OCI-LY1 (cell line): ENCODE measurements around the gene LDLRAD4.

Experiments
- H2AFZ ChIP-seq: fragments of 200-600 bp; sonication (generic), shearing (Covaris generic); 2 replicates; pipeline ENCODE4 v1.6.0; 2014; ENCODE audit warnings: antibody characterized with exemption, mild to moderate bottlenecking, low read length
- H3F3A ChIP-seq: fragments of 200-600 bp; sonication (generic), shearing (Covaris generic); 2 replicates; pipeline ENCODE4 v1.6.0; 2014; ENCODE audit warnings: mild to moderate bottlenecking, antibody characterized with exemption, low read length, moderate library complexity; ENCODE audit not compliant: insufficient read depth
- H3K27ac ChIP-seq: fragments of 200-600 bp; sonication (generic); 2 replicates; pipeline ENCODE4 v1.5.1; 2014; ENCODE audit warnings: low read length, mixed run types, mild to moderate bottlenecking, low read depth; ENCODE audit not compliant: poor library complexity, severe bottlenecking
- H3K27me3 ChIP-seq: fragments of 200-600 bp; sonication (generic); 2 replicates; pipeline ENCODE4 v1.6.0; 2014; ENCODE audit warnings: antibody characterized with exemption, mild to moderate bottlenecking, low read length, moderate library complexity; ENCODE audit not compliant: insufficient read depth
- H3K36me3 ChIP-seq: fragments of 200-600 bp; sonication (generic); 2 replicates; pipeline ENCODE4 v1.6.1; 2014; ENCODE audit warnings: mild to moderate bottlenecking, antibody characterized with exemption, low read length, moderate library complexity, mixed read lengths; ENCODE audit not compliant: insufficient read depth
- H3K4me1 ChIP-seq: fragments of 200-600 bp; sonication (generic); 2 replicates; pipeline ENCODE4 v1.5.1; 2014; ENCODE audit warnings: mild to moderate bottlenecking, low read length, moderate library complexity; ENCODE audit not compliant: insufficient read depth, severe bottlenecking
- H3K4me2 ChIP-seq: fragments of 200-600 bp; sonication (generic), shearing (Covaris generic); 2 replicates; pipeline ENCODE4 v1.6.1; 2014; ENCODE audit warnings: low read length
- H3K4me3 ChIP-seq: fragments of 200-600 bp; sonication (generic); 2 replicates; pipeline ENCODE4 v1.5.1; 2014; ENCODE audit warnings: low read length, low read depth, mild to moderate bottlenecking, mixed read lengths; ENCODE audit not compliant: poor library complexity, severe bottlenecking
- H3K79me2 ChIP-seq: fragments of 200-600 bp; shearing (Covaris generic); 2 replicates; pipeline ENCODE4 v1.6.1; 2016; ENCODE audit warnings: mixed run types, low read length, mixed read lengths; ENCODE audit not compliant: insufficient read depth
- H3K9ac ChIP-seq: fragments of 200-600 bp; sonication (generic), shearing (Covaris generic); 2 replicates; pipeline ENCODE4 v1.6.1; 2014; ENCODE audit warnings: mild to moderate bottlenecking, low read length, mixed read lengths
- H3K9me2 ChIP-seq: fragments of 200-600 bp; sonication (generic), shearing (Covaris generic); 2 replicates; pipeline ENCODE4 v1.6.1; 2014; ENCODE audit warnings: low read depth, mild to moderate bottlenecking, low read length, mixed read lengths
- H3K9me3 ChIP-seq: fragments of 200-600 bp; shearing (Covaris generic); 2 replicates; pipeline ENCODE4 v1.6.1; 2014; ENCODE audit warnings: low read length, mixed read lengths
- H4K20me1 ChIP-seq: fragments of 200-600 bp; sonication (generic), shearing (Covaris generic); 2 replicates; pipeline ENCODE4 v1.6.0; 2016; ENCODE audit warnings: mild to moderate bottlenecking, low read length; ENCODE audit not compliant: insufficient read depth
- EZH2 ChIP-seq: fragments of 200-600 bp; sonication (generic), shearing (Covaris generic); IDR thresholded peaks from 2 replicates; pipeline ENCODE4 v1.8.0; 2017; ENCODE audit warnings: borderline replicate concordance, mixed run types, mild to moderate bottlenecking, antibody characterized with exemption, low read length, moderate library complexity, mixed read lengths
- TF ChIP-seq, protein P1 (sequence below): fragments of 200-600 bp; sonication (generic), shearing (Covaris generic); IDR thresholded peaks from 2 replicates; pipeline ENCODE4 v1.5.1; 2017; ENCODE audit warnings: mild to moderate bottlenecking, antibody characterized with exemption, low read length, moderate library complexity, mixed read lengths

Gene LDLRAD4

DNA sequence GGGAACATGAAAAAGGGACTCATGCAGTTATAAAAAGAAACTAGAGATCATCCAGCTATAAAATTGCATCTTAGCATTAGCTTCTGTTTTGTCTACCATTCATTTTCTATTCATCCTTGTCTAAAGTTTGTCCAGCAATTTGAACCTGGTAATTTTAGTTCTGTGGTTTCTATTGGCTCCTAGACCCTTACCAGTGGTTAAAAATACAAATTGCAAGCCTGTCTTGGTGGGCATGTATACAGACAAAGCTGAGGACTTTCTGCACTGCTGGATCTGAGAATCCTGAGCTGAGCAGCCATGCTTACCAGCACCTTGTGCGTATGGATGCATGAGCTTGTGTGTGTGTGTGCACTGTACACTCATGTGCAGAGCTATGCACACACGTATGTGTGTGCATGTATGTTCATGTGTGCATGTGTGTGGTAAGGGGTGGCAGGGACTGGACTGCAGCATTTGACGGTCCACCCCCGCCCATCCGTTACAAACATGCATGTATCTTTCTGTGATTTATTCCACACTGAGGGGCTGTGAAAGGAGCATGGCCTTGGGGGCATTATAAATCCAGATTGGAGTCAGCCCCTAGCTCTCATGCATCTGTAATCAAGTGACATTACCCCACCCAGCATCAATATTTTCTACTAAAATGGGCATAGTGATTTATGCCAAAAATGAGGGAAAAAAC is 363.1 kb downstream of the LDLRAD4 start:
- peak overlapping the region; percentile 15 for H3K27ac ChIP-seq
- H2AFZ ChIP-seq = no peak overlapping the region
- H3K9ac ChIP-seq = no peak overlapping the region
- TF ChIP-seq, protein P1, sequence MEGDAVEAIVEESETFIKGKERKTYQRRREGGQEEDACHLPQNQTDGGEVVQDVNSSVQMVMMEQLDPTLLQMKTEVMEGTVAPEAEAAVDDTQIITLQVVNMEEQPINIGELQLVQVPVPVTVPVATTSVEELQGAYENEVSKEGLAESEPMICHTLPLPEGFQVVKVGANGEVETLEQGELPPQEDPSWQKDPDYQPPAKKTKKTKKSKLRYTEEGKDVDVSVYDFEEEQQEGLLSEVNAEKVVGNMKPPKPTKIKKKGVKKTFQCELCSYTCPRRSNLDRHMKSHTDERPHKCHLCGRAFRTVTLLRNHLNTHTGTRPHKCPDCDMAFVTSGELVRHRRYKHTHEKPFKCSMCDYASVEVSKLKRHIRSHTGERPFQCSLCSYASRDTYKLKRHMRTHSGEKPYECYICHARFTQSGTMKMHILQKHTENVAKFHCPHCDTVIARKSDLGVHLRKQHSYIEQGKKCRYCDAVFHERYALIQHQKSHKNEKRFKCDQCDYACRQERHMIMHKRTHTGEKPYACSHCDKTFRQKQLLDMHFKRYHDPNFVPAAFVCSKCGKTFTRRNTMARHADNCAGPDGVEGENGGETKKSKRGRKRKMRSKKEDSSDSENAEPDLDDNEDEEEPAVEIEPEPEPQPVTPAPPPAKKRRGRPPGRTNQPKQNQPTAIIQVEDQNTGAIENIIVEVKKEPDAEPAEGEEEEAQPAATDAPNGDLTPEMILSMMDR = no peak
- TF ChIP-seq EZH2 = no peak
- H3K27me3 ChIP-seq = no peaks in the 10 kb centered on the region
- no peaks in the 10 kb centered on the region for H3K9me2 ChIP-seq
- no peaks in the 10 kb centered on the region for H3K36me3 ChIP-seq
- H3K4me1 ChIP-seq = peaks cover 65% of the 10 kb centered on the region
- no peak overlapping the region for H3K4me2 ChIP-seq
- no peaks in the 10 kb centered on the region for H4K20me1 ChIP-seq
- H3K4me3 ChIP-seq = no peak overlapping the region
- no peaks in the 10 kb centered on the region for H3K79me2 ChIP-seq
- no peaks in the 10 kb centered on the region for H3K9me3 ChIP-seq
- H3F3A ChIP-seq = no peaks in the 10 kb centered on the region

DNA sequence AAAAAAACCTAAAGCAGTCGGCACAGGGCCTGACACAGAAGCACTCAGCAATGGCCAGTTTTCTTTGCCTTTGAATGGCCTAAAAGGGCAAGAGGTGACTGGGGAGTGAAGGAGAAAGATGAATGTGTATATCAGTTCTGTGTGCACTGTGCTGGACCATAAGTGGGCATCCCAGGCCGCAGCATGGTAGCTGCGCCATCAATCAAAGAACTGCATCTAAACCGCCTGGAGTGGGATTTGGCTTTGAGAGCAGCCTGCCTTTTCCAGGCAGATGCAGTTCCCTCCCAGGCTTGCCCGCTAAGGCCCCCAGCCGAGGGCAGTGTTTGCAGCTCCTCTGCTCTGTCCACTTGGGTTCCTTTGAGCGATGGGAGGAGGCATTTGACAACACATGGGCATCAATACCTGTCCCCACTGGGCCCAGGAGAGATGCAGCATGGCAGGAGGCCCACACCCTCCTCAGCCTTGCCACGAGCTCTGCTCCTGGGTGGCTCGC is 363.7 kb downstream of the LDLRAD4 start:
- no peak overlapping the region for H3K9ac ChIP-seq
- H3K4me3 ChIP-seq = no peak overlapping the region
- H3K79me2 ChIP-seq = no peaks in the 10 kb centered on the region
- H3K27me3 ChIP-seq = no peaks in the 10 kb centered on the region
- H3K4me2 ChIP-seq = no peak overlapping the region
- no peaks in the 10 kb centered on the region for H3F3A ChIP-seq
- TF ChIP-seq, protein P1 = no peak
- TF ChIP-seq EZH2 = no peak
- no peak overlapping the region for H3K27ac ChIP-seq
- H2AFZ ChIP-seq = no peak overlapping the region
- no peaks in the 10 kb centered on the region for H4K20me1 ChIP-seq
- H3K9me2 ChIP-seq = no peaks in the 10 kb centered on the region
- peaks cover 65% of the 10 kb centered on the region for H3K4me1 ChIP-seq
- no peaks in the 10 kb centered on the region for H3K36me3 ChIP-seq
- no peaks in the 10 kb centered on the region for H3K9me3 ChIP-seq

DNA sequence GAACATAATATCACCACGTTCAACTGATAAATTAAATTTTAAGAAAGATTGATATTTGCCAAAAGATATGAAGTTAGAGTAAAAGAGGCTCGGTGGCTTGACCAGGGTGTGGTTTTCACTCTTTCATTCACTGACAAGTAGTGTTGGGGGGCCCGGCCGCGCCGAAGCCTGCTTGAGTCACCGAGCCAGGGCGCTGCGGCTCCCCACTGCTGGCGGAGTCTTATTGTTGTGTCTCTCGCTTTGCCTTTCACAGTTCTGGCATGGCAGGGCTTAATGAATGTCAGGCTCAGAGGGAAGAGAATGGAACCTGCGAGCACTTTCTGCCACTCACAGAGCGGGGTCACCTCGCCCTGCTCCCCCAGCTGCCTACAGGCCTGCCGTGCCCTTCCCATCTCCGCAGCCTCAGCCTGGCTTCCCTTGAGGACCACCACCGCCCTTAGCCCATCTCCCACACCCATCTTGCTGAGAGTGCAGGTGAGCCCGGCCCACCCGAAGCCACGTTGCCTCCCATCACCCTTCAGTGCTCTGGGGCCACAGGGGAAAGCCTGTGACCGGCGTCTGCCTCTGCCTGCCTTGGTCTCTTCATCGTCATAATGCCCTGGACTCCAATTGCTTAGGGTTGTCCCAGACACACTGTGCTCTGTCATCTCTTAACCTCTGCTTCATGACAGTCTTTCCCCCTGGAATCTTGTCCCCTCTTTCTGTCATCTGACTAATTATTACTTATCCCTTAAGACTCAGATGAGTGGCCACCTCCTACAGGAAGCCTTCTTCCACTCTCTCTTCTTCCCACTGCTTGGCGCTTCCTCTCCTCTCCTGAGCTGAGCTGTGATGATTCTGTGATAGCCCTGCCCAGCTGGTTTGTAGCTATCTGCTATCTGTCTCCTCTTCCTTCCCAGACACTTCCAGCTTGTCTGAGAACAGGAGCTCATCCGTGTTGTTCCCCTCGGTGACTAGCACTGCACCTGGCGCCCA is 365.3 kb downstream of the LDLRAD4 start:
- TF ChIP-seq EZH2 = no peak
- no peak overlapping the region for H3K4me2 ChIP-seq
- H3K79me2 ChIP-seq = no peaks in the 10 kb centered on the region
- no peak overlapping the region for H3K9ac ChIP-seq
- H3K36me3 ChIP-seq = no peaks in the 10 kb centered on the region
- H3K4me3 ChIP-seq = no peak overlapping the region
- no peak overlapping the region for H3K27ac ChIP-seq
- no peak overlapping the region for H2AFZ ChIP-seq
- no peaks in the 10 kb centered on the region for H3F3A ChIP-seq
- no peaks in the 10 kb centered on the region for H3K27me3 ChIP-seq
- H3K9me3 ChIP-seq = no peaks in the 10 kb centered on the region
- peaks cover 50% of the 10 kb centered on the region for H3K4me1 ChIP-seq
- no peaks in the 10 kb centered on the region for H3K9me2 ChIP-seq
- no peaks in the 10 kb centered on the region for H4K20me1 ChIP-seq
